Type B pancreatic cell (in vitro differentiated cells): ENCODE measurements around the gene GPR4. TPM values are rescaled to one million over a fixed set of nuclear protein-coding genes. Genes with fewer than 3 reads are reported as not detected.

Experiments used
- DNase-seq: peaks from one replicate; pipeline ENCODE4 v3.0.0; 2021; ENCODE audit warnings: mixed read lengths; ENCODE audit not compliant: unreplicated experiment; ENCODE audit errors: extremely low spot score
- H3K27ac Mint-ChIP-seq: 2 replicates; pipeline ENCODE4 v1.8.0; 2021; ENCODE audit warnings: mild to moderate bottlenecking, mixed read lengths
- H3K27me3 Mint-ChIP-seq: 2 replicates; pipeline ENCODE4 v1.8.0; 2021; ENCODE audit warnings: mixed read lengths
- H3K36me3 Mint-ChIP-seq: 2 replicates; pipeline ENCODE4 v1.8.0; 2021; ENCODE audit warnings: mixed read lengths
- H3K4me1 Mint-ChIP-seq: one replicate; pipeline ENCODE4 v1.8.0; 2021; ENCODE audit warnings: mixed read lengths; ENCODE audit not compliant: unreplicated experiment
- H3K4me3 Mint-ChIP-seq: 2 replicates; pipeline ENCODE4 v1.8.0; 2021; ENCODE audit warnings: mild to moderate bottlenecking, mixed read lengths
- H3K9me3 Mint-ChIP-seq: 2 replicates; pipeline ENCODE4 v1.8.0; 2021; ENCODE audit warnings: mixed read lengths
- microRNA-seq: library from miRNA; unstranded; fragments of <30 nt; microRNA quantifications from one replicate; pipeline ENCODE4, GENCODE V29; 2020
- total RNA-seq: library from RNA; stranded (reverse); gene quantifications from 2 replicates; pipeline ENCODE4 v1.2.1, GENCODE V29; 2021; ENCODE audit warnings: low replicate concordance
- TF ChIP-seq, protein P1 (sequence below): fragments of 200-600 bp; sonication (generic); conservative IDR thresholded peaks from 2 replicates; pipeline ENCODE4 v1.5.0; 2021; ENCODE audit warnings: antibody characterized with exemption, mild to moderate bottlenecking

GPR4 gene
- total RNA-seq, 1 donor from 2014 or later: not detected

DNA sequence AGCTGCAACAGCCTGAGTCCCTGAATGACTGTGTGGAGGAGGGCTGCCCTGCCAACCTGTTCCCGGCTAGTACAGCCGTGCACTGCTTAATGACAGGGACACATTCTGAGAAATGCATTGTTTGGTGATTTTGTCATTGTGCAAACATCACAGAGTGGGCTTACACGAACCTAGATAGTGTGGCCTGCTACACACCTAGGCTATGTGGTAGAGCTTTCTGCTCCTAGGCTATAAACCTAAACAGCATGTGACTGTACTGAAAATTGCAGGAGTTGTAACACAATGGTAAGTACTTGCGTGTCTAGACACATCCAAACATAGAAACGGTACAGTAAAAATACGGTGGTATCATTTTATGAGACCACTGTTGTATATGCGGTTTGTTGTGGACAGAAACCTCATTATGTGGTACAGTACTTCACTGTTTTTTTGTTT, 59.8 kb downstream of the GPR4 start:
- Mint-ChIP-seq H3K4me3 (no peak overlapping the region), H3K27me3 (no peaks in the 10 kb centered on the region), H3K27ac (no peak overlapping the region), H3K9me3 (no peaks in the 10 kb centered on the region), H3K36me3 (no peaks in the 10 kb centered on the region), H3K4me1 (no peaks in the 10 kb centered on the region)
- TF ChIP-seq, protein P1, sequence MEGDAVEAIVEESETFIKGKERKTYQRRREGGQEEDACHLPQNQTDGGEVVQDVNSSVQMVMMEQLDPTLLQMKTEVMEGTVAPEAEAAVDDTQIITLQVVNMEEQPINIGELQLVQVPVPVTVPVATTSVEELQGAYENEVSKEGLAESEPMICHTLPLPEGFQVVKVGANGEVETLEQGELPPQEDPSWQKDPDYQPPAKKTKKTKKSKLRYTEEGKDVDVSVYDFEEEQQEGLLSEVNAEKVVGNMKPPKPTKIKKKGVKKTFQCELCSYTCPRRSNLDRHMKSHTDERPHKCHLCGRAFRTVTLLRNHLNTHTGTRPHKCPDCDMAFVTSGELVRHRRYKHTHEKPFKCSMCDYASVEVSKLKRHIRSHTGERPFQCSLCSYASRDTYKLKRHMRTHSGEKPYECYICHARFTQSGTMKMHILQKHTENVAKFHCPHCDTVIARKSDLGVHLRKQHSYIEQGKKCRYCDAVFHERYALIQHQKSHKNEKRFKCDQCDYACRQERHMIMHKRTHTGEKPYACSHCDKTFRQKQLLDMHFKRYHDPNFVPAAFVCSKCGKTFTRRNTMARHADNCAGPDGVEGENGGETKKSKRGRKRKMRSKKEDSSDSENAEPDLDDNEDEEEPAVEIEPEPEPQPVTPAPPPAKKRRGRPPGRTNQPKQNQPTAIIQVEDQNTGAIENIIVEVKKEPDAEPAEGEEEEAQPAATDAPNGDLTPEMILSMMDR: no peak
- DNase-seq: no peak

Small RNAs within 50 kb of the gene (microRNA-seq; reads per million reads assigned to microRNA genes)
- gene MIR330: 297 reads per million, percentile 72 among the genes with 10 or more reads in this experiment

Other genes with a start within 250 kb of the GPR4 start
- gene ERCC2, start 231.6 kb downstream of the GPR4 start, total RNA-seq: 26.9 and 55.8 TPM in 2 replicates
- 38.6 and 110 TPM in 2 replicates for gene PPP1R13L, start 197.1 kb downstream of the GPR4 start, total RNA-seq
- gene POLR1G, start 195.6 kb downstream of the GPR4 start, total RNA-seq: 7.2 and 9.5 TPM in 2 replicates
- gene ERCC1, start 178.3 kb downstream of the GPR4 start, total RNA-seq: 57.3 and 71.8 TPM in 2 replicates
- 28.4 and 178 TPM in 2 replicates for gene FOSB, start 134.2 kb downstream of the GPR4 start, total RNA-seq
- 11.9 and 13.0 TPM in 2 replicates for gene RTN2, start 105.2 kb downstream of the GPR4 start, total RNA-seq
- gene PPM1N, start 103.8 kb downstream of the GPR4 start, total RNA-seq: 0.48 TPM in 1 of 2 replicates, not detected in the other
- gene VASP, start 94.7 kb downstream of the GPR4 start, total RNA-seq: 51.9 and 73.0 TPM in 2 replicates
- gene OPA3, start 17.4 kb downstream of the GPR4 start, total RNA-seq: 10.1 and 16.2 TPM in 2 replicates
- 46.9 and 61.4 TPM in 2 replicates for gene EML2, start 37.2 kb upstream of the GPR4 start, total RNA-seq
- 8.0 and 9.1 TPM in 2 replicates for gene GIPR, start 66.0 kb upstream of the GPR4 start, total RNA-seq
- 397 and 471 TPM in 2 replicates for gene SNRPD2, start 89.7 kb upstream of the GPR4 start, total RNA-seq
- gene QPCTL, start 90.5 kb upstream of the GPR4 start, total RNA-seq: 8.2 and 9.4 TPM in 2 replicates
- 27.8 and 37.5 TPM in 2 replicates for gene FBXO46, start 128.7 kb upstream of the GPR4 start, total RNA-seq
- gene MEIOSIN, start 131.2 kb upstream of the GPR4 start, total RNA-seq: not detected in 2 replicates
- 19.7 and 38.0 TPM in 2 replicates for gene SIX5, start 167.0 kb upstream of the GPR4 start, total RNA-seq
- 42.5 and 97.7 TPM in 2 replicates for gene DMPK, start 180.3 kb upstream of the GPR4 start, total RNA-seq
- 56.3 and 94.0 TPM in 2 replicates for gene DMWD, start 190.6 kb upstream of the GPR4 start, total RNA-seq
- 0.19 and 0.26 TPM in 2 replicates for gene RSPH6A, start 213.1 kb upstream of the GPR4 start, total RNA-seq